ENCODE results near the gene RWDD2A.

RWDD2A gene

DNA sequence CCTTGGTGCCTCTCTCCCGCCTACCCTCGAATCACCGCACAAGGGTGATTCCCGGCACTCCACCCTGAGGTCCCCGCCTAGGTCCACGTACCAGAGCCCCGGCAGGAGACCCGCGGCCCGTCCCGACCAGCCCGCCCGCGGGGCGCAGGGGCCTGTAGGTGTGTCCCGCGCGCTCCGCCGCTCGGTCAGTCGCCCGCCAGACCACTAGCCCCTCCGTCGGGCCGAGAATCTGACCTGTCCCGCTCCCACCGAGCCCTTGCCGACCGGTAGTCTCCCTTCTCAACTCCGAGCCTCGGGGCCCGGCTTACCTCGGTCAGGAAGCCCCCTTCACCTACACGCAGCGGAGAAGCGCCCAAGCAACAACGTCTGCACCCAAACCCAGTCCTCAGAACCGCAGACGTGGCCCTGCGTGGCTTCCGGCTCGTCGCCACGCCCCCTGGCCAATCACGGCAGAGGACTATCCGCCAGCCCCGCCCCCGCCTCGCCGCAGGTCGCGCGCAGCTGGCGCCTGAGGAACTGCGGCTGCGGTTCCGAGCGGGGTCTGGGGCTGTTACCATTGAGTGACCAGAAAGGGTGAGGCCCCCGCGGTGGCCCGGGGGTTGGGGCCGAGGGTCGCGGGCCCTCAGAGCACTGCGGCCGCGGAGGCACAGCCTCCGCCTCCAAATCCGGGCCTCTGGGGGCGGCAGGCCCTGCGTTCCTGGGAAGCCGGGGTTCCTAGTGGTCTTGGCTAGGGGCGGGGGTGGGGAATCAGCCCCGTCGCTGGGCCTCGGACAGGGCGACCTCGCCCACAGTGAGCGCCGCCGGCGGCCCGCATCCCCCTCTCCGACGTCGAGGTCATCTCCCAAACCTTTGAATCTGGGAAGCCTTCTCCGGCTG is at the start of gene RWDD2A, which contains the start of gene PGM3:
Gene RWDD2A (plus strand): TSS at position 487 of the 876 bp plus-strand sequence. CDS start 1,095 bp downstream, outside the sequence.
Gene PGM3 (minus strand): TSS at position 395 of the 876 bp plus-strand sequence. CDS start 2,253 bp downstream, outside the sequence.
- peak within 1 kb of the TSS; percentile 85 to 93 for H3K4me3 ChIP-seq (replicated peaks in 1 of 2; ENCODE audit: low read depth in 2 of 2, low read length in 2 of 2)
- TF ChIP-seq, protein P1, sequence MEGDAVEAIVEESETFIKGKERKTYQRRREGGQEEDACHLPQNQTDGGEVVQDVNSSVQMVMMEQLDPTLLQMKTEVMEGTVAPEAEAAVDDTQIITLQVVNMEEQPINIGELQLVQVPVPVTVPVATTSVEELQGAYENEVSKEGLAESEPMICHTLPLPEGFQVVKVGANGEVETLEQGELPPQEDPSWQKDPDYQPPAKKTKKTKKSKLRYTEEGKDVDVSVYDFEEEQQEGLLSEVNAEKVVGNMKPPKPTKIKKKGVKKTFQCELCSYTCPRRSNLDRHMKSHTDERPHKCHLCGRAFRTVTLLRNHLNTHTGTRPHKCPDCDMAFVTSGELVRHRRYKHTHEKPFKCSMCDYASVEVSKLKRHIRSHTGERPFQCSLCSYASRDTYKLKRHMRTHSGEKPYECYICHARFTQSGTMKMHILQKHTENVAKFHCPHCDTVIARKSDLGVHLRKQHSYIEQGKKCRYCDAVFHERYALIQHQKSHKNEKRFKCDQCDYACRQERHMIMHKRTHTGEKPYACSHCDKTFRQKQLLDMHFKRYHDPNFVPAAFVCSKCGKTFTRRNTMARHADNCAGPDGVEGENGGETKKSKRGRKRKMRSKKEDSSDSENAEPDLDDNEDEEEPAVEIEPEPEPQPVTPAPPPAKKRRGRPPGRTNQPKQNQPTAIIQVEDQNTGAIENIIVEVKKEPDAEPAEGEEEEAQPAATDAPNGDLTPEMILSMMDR (IDR thresholded peaks at IDR 0.05; ENCODE audit: low read depth, low read length): no peak
- peak; percentile 85 to 88 for DNase-seq (ENCODE audit: low read depth in 2 of 2)

DNA sequence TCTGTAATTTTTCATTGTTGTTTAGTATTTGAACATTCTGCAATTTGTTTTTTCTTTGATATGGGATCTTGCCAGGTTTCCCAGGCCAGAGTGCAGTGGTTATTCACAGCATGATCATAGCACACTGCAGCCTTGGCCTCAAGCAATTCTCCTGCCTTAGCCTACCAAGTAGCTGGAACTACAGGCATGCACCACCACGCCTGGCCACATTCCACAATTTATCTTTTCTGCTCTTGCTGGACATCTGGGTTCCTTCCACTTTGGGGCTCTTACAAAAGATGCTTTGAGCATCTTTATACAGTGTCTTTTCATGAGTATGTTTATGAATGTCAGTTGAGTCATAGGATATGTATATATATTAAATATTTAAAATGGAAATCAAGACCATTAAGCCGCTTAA is 42.0 kb upstream of the RWDD2A start:
- TF ChIP-seq, protein P1 (IDR thresholded peaks at IDR 0.05; ENCODE audit: low read depth, low read length): no peak
- H3K4me3 ChIP-seq (replicated peaks in 1 of 2; ENCODE audit: low read depth in 2 of 2, low read length in 2 of 2): no peak overlapping the region
- peak in 1 of 2 donors; percentile 11 for DNase-seq (ENCODE audit: low read depth in 2 of 2)

DNA sequence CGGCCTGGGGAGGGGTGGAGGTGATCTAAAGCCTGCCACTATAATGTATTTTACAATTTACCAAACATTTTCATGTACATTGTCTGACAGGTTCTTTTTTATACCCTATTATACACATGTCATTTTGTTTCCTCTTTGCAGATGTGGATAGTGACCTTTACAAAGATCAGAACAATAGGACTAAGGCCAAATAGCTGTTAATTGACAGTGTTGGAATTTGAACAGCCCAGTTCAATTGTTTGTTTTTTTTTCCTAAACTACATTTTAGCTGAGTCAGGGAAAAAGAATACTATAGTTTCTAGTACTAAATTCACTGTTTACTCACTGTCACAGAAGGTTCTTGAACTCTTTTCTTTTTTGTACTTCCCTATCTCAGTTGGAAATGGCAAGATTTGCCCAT is 40.2 kb upstream of the RWDD2A start:
- DNase-seq (ENCODE audit: low read depth in 2 of 2): no peak
- TF ChIP-seq, protein P1 (IDR thresholded peaks at IDR 0.05; ENCODE audit: low read depth, low read length): no peak
- no peak overlapping the region for H3K4me3 ChIP-seq (replicated peaks in 1 of 2; ENCODE audit: low read depth in 2 of 2, low read length in 2 of 2)

DNA sequence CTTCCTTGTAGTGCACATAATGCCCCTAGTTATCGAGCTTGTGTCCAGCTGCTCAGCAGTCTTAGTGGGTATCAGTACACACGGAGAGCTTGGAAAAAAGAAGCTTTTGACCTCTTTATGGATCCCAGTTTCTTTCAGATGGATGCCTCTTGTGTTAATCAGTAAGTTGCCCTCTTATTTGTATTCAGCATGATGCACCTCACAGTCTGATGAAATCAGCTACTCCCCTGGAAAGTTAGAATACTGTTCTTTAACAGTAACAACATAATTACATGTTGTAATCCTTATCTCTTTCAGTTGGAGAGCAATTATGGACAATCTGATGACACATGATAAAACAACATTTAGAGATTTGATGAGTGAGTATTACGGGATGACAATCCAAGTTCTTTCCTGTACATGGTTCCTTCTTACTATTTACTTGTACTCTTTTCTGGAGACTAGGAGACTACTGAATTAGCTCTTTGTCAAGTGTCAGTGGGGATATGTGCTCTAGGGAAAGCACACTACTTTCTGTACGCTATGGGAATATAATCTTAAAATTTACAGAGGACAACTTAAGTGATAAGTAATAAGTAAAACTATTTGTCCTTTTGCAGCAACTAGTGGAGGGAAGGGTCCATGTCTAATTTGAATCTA is 39.2 kb upstream of the RWDD2A start:
- TF ChIP-seq, protein P1 (IDR thresholded peaks at IDR 0.05; ENCODE audit: low read depth, low read length): no peak
- no peak overlapping the region for H3K4me3 ChIP-seq (replicated peaks in 1 of 2; ENCODE audit: low read depth in 2 of 2, low read length in 2 of 2)
- DNase-seq (ENCODE audit: low read depth in 2 of 2): peak; percentile 8 to 25

DNA sequence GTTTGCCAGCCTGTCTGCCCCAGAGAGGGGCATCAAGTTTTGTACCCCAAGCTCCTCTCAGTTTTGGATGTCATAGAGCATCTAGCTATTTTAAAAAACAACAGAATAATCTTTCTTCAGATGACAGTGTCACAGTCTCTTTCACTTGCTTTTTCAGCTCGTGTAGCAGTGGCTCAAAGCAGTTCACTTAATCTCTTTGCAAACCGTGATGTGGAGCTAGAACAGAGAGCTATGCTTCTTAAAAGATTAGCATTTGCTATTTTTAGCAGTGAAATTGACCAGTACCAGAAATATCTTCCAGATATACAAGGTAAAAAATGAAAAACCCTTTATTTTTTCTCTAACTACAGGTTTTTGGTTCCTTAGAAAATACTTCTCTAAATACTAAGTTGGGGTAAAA is 37.4 kb upstream of the RWDD2A start:
- H3K4me3 ChIP-seq (replicated peaks in 1 of 2; ENCODE audit: low read depth in 2 of 2, low read length in 2 of 2): no peak overlapping the region
- TF ChIP-seq, protein P1 (IDR thresholded peaks at IDR 0.05; ENCODE audit: low read depth, low read length): no peak
- DNase-seq (ENCODE audit: low read depth in 2 of 2): no peak

DNA sequence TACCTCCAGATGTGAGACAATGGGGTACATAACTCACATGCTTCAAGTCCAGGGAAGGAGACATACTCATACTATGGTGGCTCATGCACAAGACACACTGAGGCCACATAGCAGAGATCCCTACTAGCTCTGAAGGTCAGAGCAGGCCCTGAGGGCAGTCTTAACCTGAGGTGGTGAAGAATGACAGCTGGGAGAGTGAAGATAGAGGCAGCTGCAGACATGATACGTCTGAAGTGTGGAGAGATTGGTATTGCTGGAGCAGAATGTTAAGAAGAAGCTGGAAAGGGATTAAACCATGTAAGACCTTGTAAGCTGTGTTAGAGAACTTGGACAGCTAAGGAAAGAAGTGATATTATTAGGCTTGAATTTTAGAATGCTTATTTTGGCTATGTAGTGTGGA is 33.0 kb upstream of the RWDD2A start:
- TF ChIP-seq, protein P1 (IDR thresholded peaks at IDR 0.05; ENCODE audit: low read depth, low read length): no peak
- H3K4me3 ChIP-seq (replicated peaks in 1 of 2; ENCODE audit: low read depth in 2 of 2, low read length in 2 of 2): no peak overlapping the region
- DNase-seq (ENCODE audit: low read depth in 2 of 2): no peak

Data from cardiac fibroblast (primary cell).